ENCODE measurements around the gene ADM5.

The ADM5 gene, protein sequence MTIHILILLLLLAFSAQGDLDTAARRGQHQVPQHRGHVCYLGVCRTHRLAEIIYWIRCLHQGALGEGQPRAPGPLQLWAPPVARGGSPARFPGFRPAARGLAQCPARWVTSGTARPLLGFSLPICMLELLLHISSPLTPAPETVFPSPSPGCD

DNA sequence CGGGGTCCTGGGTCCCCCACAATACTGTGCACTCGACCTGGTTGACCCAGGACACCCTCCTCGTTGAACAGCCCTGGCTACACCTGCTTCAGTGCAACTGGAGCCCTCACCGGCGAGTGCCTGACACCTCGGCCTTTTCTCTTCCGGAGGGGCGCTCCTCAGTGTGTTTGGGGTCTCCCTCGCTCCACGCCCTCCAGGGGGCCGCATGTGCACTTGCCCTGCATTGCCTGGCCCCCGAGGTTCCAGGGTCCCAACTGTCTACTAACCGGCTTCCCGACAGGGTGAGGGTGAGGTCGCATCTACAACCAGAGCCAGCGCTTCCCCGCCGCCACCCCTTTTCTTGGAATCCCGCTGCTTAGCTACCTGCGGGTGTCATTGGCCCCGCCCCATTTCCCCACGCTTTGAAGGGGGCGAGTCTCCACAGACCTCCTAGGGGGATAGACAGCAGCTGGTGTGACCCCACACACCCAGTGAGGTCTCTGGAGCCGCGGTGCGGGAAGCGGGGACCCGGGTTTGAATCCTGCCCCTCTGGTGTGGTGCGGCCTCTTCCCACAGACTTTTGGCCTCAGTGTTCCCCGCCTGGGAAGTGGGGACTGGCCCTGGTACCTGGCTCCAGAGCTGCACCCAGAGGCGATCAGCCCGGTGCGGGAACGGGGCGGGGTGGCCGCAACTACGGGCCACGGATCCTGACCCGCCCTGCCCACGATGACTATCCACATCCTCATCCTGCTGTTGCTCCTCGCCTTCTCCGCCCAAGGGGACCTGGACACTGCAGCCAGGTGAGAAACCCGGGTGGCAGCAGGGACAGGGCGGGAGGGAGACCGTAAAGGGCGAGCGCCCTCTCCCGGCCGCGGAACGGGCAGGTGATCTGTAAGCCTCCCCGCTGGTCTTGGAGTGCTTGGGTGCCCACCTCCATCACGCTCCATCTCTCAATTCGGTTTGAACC is at the start of gene ADM5:
ADM5 (plus strand) TSS at position 462 of the 946 bp plus-strand sequence; CDS start at position 706, 244 bp downstream.
- no peak for FAIRE-seq

DNA sequence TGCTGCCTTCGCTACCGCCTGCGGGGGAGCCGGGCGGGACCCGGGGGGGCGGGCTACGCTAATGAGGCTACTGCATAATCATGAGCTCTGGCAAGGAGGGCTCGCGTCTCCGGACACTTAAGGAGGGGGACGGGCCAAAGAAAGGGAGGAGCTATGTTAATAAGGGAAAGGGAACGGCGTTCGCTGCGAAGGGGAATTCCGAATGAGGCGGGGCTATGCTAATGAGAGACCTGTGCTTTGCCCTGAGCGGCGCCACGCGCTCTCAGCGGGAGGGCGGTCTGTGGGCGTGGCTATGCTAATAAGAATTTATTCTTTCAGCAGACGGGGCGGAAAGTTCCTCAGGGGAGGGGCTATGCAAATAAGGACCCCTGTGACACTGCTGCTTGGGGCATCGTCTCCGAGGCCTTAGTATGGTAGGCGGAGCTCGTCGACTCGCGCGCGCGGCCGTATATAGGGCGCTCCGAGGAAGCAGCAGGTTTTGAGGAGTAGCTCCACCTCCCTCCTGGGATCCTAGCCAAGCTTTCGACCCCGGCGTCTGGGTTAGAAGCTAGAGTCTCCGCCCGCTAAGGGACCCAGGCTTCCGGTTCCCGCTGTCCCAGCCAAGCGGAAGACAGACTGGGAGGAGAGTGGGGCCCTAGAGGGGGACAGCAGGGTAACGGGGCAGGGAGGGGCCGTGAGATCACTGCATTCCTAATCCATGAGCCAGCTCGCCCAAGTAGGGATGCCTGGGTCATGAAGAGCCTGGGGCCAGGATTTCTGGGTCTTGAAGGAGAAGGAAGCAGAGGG is 49.1 kb upstream of the ADM5 start, which contains the start of gene RRAS:
RRAS (minus strand) TSS at position 31 of the 786 bp plus-strand sequence. CDS start 45 bp downstream, outside the sequence.
- peak; percentile 99 for FAIRE-seq

DNA sequence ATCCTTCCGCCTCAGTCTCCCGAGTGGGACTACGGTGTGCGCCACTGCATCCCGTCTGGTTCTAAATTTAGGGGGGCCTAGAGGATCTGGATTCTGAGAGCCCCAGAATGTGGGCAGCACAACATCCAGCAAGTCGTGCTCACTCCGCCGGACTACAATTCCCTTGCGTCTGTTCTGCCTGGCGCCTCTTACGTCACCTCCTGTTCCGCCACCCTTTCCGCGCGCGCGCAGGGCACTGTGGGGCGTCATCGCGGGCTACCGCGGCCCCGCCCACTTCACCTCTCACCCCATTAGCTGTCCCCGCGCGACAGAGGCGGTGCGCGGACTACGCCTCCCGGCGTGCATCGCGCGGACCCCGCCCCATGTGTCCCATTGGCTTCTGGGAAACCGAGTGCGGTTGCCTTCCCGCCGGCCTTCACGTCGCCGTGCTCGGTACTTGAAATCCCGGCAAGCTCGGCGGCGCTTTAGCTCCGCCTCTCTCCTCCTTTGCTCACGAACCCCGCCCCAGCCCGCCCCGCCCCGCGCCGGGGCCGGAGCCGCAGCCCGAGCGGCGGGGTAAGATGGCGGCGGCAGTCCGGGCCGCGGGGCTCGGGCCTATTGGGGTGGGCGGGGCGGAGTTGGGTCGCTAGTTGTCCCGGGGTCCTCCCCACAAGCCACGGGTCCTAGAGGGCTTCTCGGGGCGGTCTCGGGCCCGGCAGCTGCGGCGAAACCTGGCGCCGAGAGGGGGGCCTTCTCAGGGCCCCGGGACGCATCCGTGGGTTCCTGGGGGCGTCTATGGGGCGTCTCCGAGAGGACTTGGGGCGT is 47.5 kb upstream of the ADM5 start, which contains the start of gene SCAF1:
SCAF1 (plus strand) TSS at position 522 of the 804 bp plus-strand sequence. CDS start 2,818 bp downstream, outside the sequence.
- peak; percentile 95 for FAIRE-seq

DNA sequence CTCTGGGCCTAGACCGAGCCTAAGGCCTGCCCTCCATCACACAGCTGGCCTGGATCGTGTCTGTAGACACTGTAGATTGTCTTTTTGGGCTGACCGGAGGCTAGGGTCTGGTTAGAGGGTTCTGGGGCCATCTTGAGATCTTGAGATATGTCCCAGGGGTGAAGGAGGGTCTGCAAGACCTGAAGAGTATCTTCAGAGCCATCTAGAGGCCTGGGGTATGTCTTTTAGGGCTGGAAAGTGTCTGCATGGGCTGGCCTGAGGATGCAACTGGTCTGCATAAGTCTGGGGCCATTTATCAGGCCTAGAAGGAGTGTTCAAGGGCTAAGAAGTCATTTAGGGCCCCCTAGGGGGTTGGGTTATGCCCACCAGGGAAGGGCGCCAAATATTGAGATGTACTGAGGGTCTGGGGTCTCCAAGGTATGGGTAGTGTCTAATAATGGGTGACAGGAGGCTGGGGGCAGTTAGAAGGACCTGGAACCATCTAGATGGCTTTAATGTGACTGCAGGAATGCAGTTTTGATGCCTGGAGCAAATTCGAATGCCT is 46.8 kb upstream of the ADM5 start:
- no peak for FAIRE-seq

DNA sequence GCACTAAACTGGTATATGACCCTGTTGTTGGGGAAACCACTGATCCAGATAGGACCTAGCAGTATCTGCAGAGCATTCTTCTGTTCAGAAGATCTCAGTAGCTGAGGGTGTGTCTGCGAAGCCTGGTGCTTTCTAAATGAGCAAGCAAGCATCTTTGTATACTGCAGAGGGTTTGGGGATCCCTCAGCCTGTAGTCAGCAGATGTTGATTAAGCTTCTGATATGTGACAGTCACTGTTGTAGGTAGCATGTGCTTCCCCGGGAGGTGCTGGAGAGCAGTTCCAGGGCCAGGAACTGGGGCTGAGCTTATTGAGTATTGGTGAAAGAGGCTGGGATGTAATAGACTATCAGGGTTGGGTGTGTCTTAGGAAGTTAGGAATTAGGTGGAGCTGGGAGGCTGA is 45.9 kb upstream of the ADM5 start:
- no peak for FAIRE-seq

DNA sequence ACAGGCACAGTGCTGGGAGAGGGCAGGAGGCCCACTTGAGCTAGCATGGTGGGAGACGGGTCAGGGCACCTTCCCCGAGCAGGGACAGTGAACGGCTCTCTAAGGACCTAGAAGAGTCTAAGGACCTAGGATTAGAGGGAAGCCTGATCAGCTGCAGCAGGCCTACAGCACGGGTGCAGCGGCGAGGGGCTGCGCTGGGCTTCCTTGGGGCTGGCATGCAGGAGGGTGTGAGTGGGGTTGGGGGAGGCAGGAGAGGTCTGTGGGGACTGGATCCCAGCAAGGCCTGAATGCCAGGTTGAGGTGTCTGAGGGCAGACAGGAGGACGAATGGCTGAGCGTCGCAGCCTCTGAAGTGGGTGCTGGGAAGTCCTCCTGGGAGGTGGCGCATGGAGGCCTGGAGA is 43.8 kb upstream of the ADM5 start:
- FAIRE-seq = no peak

DNA sequence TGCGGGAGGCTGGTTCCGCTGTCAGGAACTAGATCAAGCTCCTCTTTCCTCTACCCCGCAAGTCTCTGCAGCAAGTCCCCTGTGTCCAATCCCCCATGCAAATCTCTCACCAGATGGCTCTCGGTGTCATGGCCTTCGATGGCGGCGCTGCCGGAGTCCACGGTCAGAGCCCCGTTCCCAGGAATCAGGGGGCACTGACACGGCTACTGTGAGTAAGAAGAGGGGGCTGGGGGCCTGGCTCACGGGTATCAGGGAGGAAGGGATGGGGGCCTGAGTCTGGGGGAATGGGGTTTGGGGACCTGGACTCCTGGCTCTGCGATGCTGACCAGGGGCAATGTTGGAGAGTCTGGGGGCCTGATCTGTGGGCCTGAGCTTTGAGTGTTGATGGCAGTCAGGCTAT is 43.4 kb upstream of the ADM5 start:
- FAIRE-seq = no peak

DNA sequence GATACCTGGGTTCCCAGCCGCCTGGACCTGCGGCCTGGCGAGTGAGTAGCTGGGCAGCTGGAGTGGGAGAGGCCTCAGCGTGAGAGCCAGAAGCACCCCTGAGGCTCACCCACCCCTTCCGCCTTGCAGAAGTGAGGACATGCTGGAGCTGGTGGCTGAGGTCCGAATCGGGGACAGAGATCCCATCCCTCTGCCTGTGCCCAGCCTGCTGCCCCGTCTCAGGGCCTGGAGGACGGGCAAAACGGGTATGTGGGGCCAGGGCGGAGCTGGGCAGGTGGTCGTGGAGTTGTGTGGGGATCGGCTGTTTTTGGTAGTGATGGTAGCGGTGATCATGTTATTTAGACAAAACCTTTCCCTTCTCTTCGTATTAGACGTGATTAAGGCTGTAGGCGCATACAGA is 42.8 kb upstream of the ADM5 start:
- no peak for FAIRE-seq

DNA sequence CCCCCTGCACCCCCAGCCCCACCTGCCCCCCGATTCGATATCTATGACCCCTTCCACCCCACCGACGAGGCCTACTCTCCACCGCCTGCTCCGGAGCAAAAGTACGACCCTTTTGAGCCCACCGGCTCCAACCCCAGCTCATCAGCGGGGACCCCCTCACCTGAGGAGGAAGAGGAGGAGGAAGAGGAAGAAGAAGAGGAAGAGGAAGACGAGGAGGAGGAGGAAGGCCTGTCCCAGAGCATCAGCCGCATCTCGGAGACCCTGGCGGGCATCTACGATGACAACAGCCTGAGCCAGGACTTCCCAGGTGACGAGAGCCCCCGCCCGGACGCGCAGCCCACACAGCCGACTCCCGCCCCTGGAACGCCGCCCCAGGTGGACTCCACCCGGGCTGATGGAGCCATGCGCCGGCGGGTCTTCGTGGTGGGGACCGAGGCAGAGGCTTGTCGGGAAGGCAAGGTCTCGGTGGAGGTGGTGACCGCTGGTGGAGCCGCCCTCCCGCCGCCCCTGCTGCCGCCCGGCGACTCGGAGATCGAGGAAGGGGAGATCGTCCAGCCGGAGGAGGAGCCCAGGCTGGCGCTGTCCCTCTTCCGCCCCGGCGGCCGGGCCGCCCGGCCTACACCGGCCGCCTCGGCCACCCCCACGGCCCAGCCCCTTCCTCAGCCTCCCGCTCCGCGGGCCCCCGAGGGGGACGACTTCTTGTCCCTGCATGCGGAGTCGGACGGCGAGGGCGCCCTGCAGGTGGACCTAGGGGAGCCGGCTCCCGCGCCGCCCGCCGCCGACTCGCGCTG is 38.2 kb upstream of the ADM5 start:
- no peak for FAIRE-seq

DNA sequence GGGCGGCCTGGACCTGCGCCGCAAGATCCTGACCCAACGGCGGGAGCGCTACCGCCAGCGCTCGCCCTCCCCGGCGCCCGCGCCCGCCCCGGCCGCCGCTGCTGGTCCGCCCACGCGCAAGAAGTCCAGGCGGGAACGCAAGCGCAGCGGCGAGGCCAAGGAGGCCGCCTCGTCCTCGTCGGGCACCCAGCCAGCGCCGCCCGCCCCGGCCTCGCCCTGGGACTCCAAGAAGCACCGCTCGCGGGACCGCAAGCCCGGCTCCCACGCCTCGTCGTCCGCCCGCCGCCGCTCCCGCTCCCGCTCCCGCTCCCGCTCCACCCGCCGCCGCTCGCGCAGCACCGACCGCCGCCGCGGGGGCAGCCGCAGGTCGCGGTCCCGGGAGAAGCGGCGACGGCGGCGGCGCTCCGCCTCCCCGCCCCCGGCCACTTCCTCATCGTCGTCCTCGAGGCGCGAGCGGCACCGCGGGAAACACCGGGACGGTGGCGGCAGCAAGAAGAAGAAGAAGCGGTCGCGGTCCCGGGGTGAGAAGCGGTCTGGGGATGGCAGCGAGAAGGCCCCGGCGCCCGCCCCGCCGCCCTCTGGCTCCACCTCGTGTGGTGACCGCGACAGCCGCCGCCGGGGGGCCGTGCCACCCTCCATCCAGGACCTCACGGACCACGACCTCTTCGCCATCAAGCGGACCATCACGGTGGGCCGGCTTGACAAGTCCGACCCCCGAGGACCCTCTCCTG is 37.4 kb upstream of the ADM5 start:
- FAIRE-seq = no peak

DNA sequence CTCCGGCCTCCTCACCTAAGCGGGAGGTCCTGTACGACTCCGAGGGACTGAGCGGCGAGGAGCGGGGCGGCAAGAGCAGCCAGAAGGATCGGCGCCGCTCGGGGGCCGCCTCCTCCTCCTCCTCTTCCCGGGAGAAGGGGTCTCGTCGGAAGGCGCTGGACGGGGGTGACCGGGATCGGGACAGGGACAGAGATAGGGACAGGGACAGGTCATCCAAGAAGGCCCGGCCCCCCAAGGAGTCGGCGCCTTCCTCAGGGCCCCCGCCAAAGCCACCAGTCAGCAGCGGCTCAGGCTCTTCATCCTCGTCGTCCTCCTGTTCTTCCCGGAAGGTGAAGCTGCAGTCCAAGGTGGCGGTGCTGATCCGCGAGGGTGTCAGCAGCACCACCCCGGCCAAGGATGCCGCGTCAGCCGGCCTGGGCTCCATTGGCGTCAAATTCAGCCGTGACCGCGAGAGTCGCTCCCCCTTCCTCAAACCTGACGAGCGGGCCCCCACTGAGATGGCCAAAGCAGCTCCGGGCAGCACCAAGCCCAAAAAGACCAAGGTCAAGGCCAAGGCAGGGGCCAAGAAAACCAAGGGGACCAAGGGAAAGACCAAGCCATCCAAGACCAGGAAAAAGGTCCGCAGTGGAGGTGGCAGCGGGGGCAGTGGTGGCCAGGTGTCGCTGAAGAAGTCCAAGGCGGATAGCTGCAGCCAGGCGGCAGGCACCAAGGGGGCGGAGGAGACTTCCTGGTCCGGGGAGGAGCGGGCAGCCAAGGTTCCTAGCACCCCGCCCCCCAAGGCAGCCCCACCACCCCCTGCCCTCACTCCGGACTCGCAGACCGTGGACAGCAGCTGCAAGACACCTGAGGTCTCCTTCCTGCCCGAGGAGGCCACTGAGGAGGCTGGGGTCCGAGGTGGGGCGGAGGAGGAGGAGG is 36.6 kb upstream of the ADM5 start:
- FAIRE-seq = no peak

DNA sequence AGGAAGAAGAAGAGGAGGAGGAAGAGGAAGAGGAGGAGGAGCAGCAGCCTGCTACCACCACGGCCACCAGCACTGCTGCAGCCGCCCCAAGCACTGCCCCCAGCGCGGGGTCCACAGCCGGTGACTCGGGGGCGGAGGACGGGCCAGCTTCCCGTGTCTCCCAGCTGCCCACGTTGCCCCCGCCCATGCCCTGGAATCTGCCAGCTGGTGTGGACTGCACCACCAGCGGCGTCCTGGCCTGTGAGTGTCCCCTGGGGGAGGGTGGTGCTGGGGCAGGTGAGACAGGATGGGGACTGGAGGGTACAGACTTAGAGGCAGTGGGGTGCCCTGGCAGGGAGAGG is 36.0 kb upstream of the ADM5 start:
- FAIRE-seq = no peak

DNA sequence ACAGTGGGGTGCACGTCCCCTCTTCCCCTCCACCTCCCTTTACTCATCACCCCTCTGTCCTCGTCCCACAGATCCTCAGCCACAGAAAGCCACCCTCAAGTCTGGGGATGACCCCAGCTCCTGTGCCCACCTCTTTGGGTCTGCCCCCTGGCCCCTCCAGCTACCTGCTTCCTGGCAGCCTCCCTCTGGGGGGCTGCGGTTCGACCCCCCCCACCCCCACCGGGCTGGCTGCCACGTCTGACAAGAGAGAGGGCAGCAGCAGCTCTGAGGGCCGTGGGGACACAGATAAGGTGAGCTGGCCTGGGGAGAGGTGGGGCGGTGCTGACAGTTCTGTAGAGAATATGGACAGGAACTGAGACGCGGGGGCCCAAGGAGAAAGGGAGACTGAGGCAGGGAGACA is 34.8 kb upstream of the ADM5 start:
- FAIRE-seq = no peak

DNA sequence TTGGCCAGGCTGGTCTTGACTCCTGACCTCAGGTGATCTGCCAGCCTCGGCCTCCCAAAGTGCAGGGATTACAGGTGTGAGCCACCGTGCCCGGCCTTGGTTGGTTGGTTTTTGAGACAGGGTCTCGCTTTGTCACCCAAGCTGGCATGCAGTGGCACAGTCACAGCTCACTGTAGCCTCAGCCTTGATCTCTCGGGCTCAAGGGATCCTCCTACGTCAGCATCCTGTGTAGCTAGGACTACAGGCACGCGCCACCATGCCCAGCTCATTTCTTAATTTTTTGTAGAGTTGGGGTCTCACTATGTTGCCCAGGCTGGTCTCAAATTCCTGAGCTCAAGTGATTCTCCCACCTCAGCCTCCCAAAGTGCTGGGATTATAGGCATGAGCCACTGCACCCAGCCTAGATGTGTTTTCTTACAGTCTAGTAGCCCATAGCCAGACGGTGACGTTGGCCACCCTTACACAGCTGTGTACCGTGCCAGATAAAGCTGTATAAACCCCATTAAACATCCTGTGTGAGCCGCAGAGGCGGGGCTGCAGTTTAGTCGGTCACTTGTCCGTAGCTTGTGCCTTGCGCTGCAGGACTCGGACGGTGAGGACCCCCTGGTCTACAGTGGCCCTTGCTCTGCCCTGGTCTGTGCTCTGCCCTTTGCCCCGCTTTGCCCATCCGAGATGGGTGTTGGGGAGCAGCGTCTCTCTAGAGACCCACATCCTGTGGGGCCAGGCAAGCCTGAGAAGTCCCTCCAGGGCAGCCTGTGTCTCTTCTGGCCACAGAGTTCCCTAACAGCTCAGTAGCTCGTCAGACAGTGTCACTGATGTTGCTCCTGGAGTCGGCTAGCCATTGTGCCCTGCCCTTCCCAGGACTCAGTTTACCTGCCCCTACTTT is 33.6 kb upstream of the ADM5 start:
- no peak for FAIRE-seq

DNA sequence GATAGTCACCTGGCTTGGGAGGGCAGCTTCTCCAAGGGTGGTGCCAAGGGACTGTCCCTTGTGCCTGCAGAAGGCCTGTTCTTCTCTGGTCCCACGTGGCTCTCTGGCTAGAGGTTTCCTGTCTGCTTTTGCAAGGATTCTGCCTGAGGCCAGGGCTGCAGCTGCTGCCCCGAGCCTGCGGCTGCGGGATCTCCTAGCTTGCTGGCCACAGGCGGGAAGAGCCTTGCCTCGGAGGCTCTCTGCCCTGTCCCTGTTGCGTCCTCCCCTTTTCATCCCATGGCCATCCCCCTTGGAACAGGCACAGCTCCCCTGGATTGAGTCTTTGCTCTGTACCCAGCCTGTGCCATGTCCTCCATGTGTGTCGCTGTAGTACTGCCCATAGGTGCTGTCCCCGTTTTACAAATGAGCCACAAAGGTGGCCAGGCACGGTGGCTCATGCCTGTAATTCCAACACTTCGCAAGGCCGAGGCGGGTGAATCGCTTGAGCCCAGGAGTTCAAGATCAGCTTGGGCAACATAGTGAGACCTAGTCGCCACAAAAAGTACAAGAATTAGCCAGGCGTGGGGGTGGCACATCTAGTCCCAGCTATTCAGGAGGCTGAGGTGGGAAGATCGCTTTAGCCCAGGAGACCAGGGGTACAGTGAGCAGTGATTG is 32.8 kb upstream of the ADM5 start:
- no peak for FAIRE-seq

DNA sequence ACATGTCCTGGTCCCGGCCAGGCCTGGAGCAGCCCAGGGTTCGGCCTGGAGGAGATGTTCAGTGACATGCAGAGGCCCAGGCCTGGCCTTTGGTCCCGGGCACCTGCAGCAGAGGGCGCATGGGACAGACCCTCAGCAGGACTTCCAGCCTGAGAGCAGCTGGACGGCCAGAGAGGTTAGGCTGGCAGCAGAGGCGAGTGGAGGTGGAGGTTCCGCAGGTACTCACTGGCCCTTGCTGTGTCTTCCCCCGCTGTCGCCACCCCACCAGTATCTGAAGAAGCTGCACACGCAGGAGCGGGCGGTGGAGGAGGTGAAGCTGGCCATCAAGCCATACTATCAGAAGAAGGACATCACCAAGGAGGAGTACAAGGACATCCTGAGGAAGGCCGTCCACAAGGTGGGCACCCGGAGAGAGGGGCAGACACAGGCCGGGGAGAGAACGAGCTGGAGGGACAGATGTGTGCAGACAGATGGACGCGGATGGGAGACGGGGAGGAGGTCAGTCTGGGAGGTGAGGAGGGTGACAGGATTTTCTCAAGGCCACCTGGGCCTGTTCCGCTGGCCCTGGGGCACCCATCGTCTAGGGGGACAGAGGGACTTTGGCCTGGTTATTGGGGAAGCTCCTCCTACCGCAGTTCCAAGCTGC is 31.8 kb upstream of the ADM5 start:
- FAIRE-seq = no peak

DNA sequence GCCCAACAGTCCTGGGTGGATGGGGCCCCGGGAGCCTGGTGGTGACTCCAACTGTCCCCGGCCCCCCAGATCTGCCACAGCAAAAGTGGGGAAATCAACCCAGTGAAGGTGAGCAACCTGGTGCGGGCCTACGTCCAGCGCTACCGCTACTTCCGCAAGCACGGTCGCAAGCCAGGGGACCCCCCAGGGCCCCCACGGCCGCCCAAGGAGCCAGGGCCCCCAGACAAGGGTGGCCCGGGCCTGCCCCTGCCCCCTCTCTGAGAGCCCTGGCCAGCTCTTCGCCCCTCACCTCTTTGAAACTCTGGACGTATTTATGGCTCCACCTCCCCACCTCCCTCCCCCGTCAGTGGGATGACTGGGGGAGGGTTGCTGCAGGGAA is 31.3 kb upstream of the ADM5 start:
- FAIRE-seq = no peak
